ENCODE data around the gene ATP13A5. TPM values are rescaled to one million over a fixed set of nuclear protein-coding genes. Genes with fewer than 3 reads are reported as not detected.

ATP13A5 gene
- total and polyA plus RNA-seq, 2 of the 8 experiments (the other 6 are each of a cell fraction or from before 2014, with no cell fraction given), result not detected

GRCh38 chr3:193375614-193376013 is 2.9 kb downstream of the ATP13A5 start:
- Histone ChIP-seq H4K5ac (ENCODE audit: insufficient read length, low read depth, low read length) (no peak overlapping the region), H2BK15ac (ENCODE audit: low read length) (no peak overlapping the region), H2BK20ac (ENCODE audit: low read length) (no peak overlapping the region), H3K9ac (replicated peaks in 1 of 4; ENCODE audit: extremely low read depth in 1 of 4, low read depth in 3 of 4, low read length in 3 of 4) (no peak overlapping the region), H3K23me2 (ENCODE audit: low read depth, low read length) (no peaks in the 10 kb centered on the region; the same call in 1 of the 2 replicates), H4K20me1 (replicated peaks in 1 of 2; ENCODE audit: control insufficient read depth in 1 of 2, insufficient read depth in 2 of 2, low read length in 2 of 2) (no peaks in the 10 kb centered on the region), H3K4me1 (replicated peaks in 1 of 4; ENCODE audit: control insufficient read depth in 3 of 4, insufficient read depth in 4 of 4, low read length in 3 of 4) (peaks cover 0 to 7% (median 6%) of the 10 kb centered on the region in 4 experiments; a peak in 5 of 7 replicates), H4K8ac (ENCODE audit: extremely low read depth, insufficient read depth, low read length) (no peak overlapping the region), H3K79me1 (ENCODE audit: low read depth, low read length) (no peaks in the 10 kb centered on the region), H3K56ac (replicated peaks; ENCODE audit: insufficient read length, low read depth, low read length) (no peak overlapping the region), H3K27ac (ENCODE audit: low read depth, low read length) (no peak overlapping the region), H3K14ac (ENCODE audit: insufficient read length) (no peak overlapping the region), H2AK5ac (ENCODE audit: low read depth, low read length) (no peak overlapping the region), H3K4me2 (ENCODE audit: insufficient read depth in 1 of 2, low read depth in 2 of 2, low read length in 2 of 2) (no peak overlapping the region), H3K79me2 (ENCODE audit: control insufficient read depth in 1 of 2, insufficient read depth in 2 of 2, low read length in 2 of 2) (no peaks in the 10 kb centered on the region), H3K4me3 (ENCODE audit: extremely low read depth in 1 of 4, insufficient read depth in 2 of 4, low read depth in 3 of 4, low read length in 4 of 4) (no peak overlapping the region), H3K36me3 (ENCODE audit: control insufficient read depth in 2 of 4, insufficient read depth in 4 of 4, low read length in 3 of 4) (no peaks in the 10 kb centered on the region), H2BK120ac (replicated peaks; ENCODE audit: low read depth, low read length) (no peak overlapping the region), H2AFZ (ENCODE audit: low read length) (no peak overlapping the region), H2BK5ac (ENCODE audit: low read depth, low read length) (no peak overlapping the region), H3K23ac (ENCODE audit: insufficient read length) (no peak overlapping the region), H4K91ac (replicated peaks; ENCODE audit: insufficient read length, low read length) (no peak overlapping the region), H3K9me3 (ENCODE audit: insufficient read depth in 2 of 2, low read depth in 1 of 2, low read length in 1 of 2) (no peaks in the 10 kb centered on the region), H3K27me3 (replicated peaks in 1 of 4; ENCODE audit: control insufficient read depth in 3 of 4, extremely low read depth in 1 of 4, insufficient read depth in 3 of 4, low read length in 3 of 4) (no peaks in the 10 kb centered on the region), H3K18ac (ENCODE audit: extremely low read depth, low read length) (no peak overlapping the region), H2BK12ac (ENCODE audit: low read depth, low read length) (no peak overlapping the region), H3K4ac (replicated peaks; ENCODE audit: insufficient read length, low read depth, low read length) (no peak overlapping the region)
- peak in 1 of 2 experiments; percentile 10 for DNase-seq (ENCODE audit: low read depth in 1 of 2, low spot score in 2 of 2)
- 0 out of 2 replicates have a peak, but pooled peaks have one; percentile 22 for TF ChIP-seq MAFK (IDR thresholded peaks at IDR 0.05; ENCODE audit: low read depth, low read length)
- no peak for TF ChIP-seq KDM5A (IDR thresholded peaks at IDR 0.05; ENCODE audit: low read length)
- no peak for TF ChIP-seq FOSL1 (IDR thresholded peaks at IDR 0.05; ENCODE audit: insufficient read depth, low read depth, low read length)
- no peak for TF ChIP-seq SIX5 (IDR thresholded peaks at IDR 0.05; ENCODE audit: low read depth, low read length)
- no peak for TF ChIP-seq CBX5 (IDR thresholded peaks at IDR 0.05; ENCODE audit: low read depth, low read length)
- no peak for TF ChIP-seq POLR2AphosphoS5 (IDR thresholded peaks at IDR 0.05; ENCODE audit: low read depth, low read length)
- no peak for FAIRE-seq
- 92% methylated on average over 8 of the region's 8 CpGs; no CpG with 5 or more reads in 1 of the 2 experiments for WGBS, 2 experiments (ENCODE audit: extremely low coverage in 1 of 2, insufficient coverage in 1 of 2, insufficient read length in 1 of 2, insufficient replicate concordance in 2 of 2, low coverage in 1 of 2, low lambda C conversion rate in 2 of 2, missing lambda C conversion rate in 1 of 2)
- ChIA-PET POLR2A (ENCODE audit: partially characterized antibody) (no interaction called here), CTCF (ENCODE audit: partially characterized antibody) (interaction anchor here (0.9 kb wide), 1 partner anchor 245 kb away, joined by 3 read pairs; no protein-coding TSS in a partner anchor)
